Mucosa of descending colon (tissue), 3 donors: ENCODE results near the gene C1orf210. TPM values are rescaled to one million over a fixed set of nuclear protein-coding genes. Genes with fewer than 3 reads are reported as not detected.

Experiments used
- ATAC-seq: fragments of 200-7000 bp; cut with Tn5 transposase; one replicate; pipeline ENCODE4 v1.9.1; 2020; ENCODE audit warnings: mild to moderate bottlenecking, moderate library complexity
- DNase-seq, 3 donors: peaks; one replicate each; pipeline ENCODE4 v3.0.0-alpha.2; 2020
- H3K36me3 ChIP-seq: fragments of 200-600 bp; one replicate; pipeline ENCODE4 v1.8.0; 2021; ENCODE audit warnings: low read depth, mild to moderate bottlenecking
- H3K4me1 ChIP-seq: fragments of 200-600 bp; one replicate; pipeline ENCODE4 v1.8.0; 2021; ENCODE audit warnings: low read depth, mild to moderate bottlenecking
- H3K4me3 ChIP-seq: fragments of 200-600 bp; one replicate; pipeline ENCODE4 v1.8.0; 2021; ENCODE audit warnings: mild to moderate bottlenecking
- H3K9me3 ChIP-seq: fragments of 200-600 bp; one replicate; pipeline ENCODE4 v1.8.0; 2021; ENCODE audit warnings: mild to moderate bottlenecking
- intact Hi-C, 2 donors: fragments of 100-400 bp; cut with DNase I in 1 of 2; cut with micrococcal nuclease in 1 of 2; formaldehyde crosslinking; loops; one replicate each; pipeline versions ENCODE4 v1.11.0 to v1.11.1; 2022; cut with DNase I, micrococcal nuclease
- total RNA-seq, 3 donors: library from RNA; stranded (reverse); fragmentation: NEBNext Ultra II Directional in 2 of 3; extraction: Animal tissue kit (Norgen Biotek cat#: 25700) in 2 of 3; gene quantifications; one replicate each; pipeline versions ENCODE4 v1.2.1 to v1.2.4, GENCODE V29; 2021 to 2023
- TF ChIP-seq, protein P1 (sequence below): fragments of 200-600 bp; IDR thresholded peaks from one replicate; pipeline ENCODE4 v1.8.0; 2022; ENCODE audit warnings: antibody characterized with exemption, mild to moderate bottlenecking
- donor health status: DM: no; HTN: no; CAD: no; lungs with moderate emphysema.
- donor health status: DM: no; HTN: no; CAD: no.
- donor health status: DM: no; HTN: yes; CAD: no.

Gene C1orf210
- total RNA-seq, 3 donors from 2014 or later, result 33.1 to 102 (median 63.3) TPM

DNA sequence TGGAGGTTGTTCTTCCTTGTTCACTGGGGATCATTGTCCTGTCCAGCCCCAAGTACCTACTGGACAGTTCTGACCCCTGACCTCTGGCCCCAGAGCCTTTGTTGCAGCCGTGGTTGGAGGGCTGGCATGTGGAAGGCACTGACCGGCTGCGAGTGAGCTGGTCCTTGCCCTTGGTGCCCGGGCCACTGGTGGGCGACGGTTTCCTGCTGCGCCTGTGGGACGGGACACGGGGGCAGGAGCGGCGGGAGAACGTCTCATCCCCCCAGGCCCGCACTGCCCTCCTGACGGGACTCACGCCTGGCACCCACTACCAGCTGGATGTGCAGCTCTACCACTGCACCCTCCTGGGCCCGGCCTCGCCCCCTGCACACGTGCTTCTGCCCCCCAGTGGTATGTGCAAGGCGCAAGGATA, 26.8 kb upstream of the C1orf210 start:
- H3K4me1 ChIP-seq, result peaks cover 6% of the 10 kb centered on the region
- peak in 1 of 3 donors; percentile 48 for DNase-seq
- intact Hi-C loops, result no loop called here
- H3K36me3 ChIP-seq, result no peaks in the 10 kb centered on the region
- H3K4me3 ChIP-seq, result no peak overlapping the region
- no peaks in the 10 kb centered on the region for H3K9me3 ChIP-seq
- TF ChIP-seq, protein P1, sequence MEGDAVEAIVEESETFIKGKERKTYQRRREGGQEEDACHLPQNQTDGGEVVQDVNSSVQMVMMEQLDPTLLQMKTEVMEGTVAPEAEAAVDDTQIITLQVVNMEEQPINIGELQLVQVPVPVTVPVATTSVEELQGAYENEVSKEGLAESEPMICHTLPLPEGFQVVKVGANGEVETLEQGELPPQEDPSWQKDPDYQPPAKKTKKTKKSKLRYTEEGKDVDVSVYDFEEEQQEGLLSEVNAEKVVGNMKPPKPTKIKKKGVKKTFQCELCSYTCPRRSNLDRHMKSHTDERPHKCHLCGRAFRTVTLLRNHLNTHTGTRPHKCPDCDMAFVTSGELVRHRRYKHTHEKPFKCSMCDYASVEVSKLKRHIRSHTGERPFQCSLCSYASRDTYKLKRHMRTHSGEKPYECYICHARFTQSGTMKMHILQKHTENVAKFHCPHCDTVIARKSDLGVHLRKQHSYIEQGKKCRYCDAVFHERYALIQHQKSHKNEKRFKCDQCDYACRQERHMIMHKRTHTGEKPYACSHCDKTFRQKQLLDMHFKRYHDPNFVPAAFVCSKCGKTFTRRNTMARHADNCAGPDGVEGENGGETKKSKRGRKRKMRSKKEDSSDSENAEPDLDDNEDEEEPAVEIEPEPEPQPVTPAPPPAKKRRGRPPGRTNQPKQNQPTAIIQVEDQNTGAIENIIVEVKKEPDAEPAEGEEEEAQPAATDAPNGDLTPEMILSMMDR, result no peak
- no peak for ATAC-seq

DNA sequence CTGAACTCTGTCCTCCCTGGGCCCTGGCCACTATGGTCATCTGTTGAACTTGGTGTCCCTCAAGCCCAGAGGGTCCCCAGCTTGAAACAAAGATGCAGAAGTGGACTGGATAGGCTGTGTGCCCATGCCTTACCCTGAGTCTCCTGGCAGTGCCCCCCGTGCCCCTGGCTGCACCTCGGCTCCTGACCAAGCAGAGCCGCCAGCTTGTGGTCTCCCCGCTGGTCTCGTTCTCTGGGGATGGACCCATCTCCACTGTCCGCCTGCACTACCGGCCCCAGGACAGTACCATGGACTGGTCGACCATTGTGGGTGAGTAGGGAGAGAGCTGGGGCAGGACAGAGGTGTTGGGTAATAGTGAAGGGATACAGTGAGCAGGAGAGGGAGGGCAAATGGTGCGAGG, 26.1 kb upstream of the C1orf210 start:
- peak in 1 of 3 donors; percentile 29 for DNase-seq

DNA sequence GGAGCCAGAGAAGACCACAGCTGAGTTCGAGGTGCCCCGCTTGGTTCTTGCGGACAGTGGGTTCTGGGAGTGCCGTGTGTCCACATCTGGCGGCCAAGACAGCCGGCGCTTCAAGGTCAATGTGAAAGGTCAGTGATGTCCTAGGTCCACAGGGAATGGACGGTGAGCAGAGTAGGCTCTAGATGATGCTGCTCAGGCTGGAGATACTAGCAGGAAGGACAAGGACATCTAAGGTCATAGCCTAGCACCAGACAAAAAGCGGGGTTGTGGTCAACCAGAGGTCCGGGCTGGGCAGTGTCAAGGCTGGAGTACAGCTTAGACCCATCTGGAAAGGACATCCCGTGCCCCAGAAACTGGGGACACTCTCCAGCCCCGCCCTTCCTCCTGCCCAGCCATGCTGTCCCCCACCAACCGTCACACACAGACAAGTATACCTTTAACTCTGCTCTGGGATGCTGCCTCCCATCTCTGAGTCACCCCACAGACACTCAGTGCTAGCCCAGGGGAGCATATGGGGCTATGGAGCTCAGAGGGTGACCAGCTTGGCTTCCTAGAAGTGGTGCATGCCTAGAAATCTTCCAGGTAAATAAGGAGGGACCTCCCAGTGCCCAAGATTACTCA, 24.1 kb upstream of the C1orf210 start:
- Histone ChIP-seq H3K4me1 (peaks cover 6% of the 10 kb centered on the region), H3K4me3 (no peak overlapping the region), H3K9me3 (no peaks in the 10 kb centered on the region), H3K36me3 (no peaks in the 10 kb centered on the region)
- TF ChIP-seq, protein P1, result no peak
- DNase-seq (peak in 1 of 3 donors; percentile 8), ATAC-seq (no peak)
- intact Hi-C loops, result no loop called here

More for the DNA sequence above, 26.1 kb upstream of the C1orf210 start:
- intact Hi-C loops, result no loop called here
- H3K36me3 ChIP-seq, result no peaks in the 10 kb centered on the region
- no peaks in the 10 kb centered on the region for H3K9me3 ChIP-seq
- H3K4me3 ChIP-seq, result no peak overlapping the region
- ATAC-seq, result no peak
- H3K4me1 ChIP-seq, result peaks cover 6% of the 10 kb centered on the region
- TF ChIP-seq, protein P1, result no peak

DNA sequence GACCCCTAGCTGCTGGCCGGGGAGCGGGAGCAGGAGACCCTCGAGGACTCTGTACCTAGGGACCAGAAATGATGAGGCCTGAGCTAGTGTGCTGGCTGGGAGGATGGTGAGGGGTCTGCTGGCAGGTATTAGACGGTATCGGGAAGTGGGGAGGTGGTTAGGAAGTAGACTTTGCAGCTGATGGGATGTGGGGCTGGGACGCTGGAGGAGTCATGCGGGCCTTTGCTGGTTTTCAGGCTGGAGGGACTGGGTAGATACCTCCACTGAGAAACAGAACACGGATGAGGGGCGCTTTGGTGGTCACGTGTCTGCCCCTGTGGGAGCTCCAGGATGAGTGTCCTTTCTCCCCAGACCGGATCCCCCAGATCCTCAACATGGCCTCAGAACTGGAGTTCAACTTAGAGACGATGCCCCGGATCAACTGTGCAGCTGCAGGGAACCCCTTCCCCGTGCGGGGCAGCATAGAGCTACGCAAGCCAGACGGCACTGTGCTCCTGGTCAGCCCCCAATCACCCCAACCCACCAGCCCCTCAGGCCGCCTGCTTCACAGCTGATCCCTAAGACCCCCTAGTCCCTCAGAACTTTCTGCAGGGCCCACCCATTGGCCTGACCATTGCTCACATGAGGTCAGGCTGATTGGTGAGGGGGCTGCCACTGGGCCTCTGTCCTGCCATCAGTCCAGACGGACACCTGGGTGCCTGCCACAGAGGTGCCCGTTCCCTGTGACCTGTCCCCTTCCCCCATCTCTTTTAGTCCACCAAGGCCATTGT, 23.4 kb upstream of the C1orf210 start:
- peaks cover 7% of the 10 kb centered on the region for H3K4me1 ChIP-seq
- H3K4me3 ChIP-seq, result no peak overlapping the region
- intact Hi-C loops, result no loop called here
- ATAC-seq, result no peak
- DNase-seq, result peak in 1 of 3 donors; percentile 25
- no peaks in the 10 kb centered on the region for H3K9me3 ChIP-seq
- no peaks in the 10 kb centered on the region for H3K36me3 ChIP-seq
- TF ChIP-seq, protein P1, result no peak

DNA sequence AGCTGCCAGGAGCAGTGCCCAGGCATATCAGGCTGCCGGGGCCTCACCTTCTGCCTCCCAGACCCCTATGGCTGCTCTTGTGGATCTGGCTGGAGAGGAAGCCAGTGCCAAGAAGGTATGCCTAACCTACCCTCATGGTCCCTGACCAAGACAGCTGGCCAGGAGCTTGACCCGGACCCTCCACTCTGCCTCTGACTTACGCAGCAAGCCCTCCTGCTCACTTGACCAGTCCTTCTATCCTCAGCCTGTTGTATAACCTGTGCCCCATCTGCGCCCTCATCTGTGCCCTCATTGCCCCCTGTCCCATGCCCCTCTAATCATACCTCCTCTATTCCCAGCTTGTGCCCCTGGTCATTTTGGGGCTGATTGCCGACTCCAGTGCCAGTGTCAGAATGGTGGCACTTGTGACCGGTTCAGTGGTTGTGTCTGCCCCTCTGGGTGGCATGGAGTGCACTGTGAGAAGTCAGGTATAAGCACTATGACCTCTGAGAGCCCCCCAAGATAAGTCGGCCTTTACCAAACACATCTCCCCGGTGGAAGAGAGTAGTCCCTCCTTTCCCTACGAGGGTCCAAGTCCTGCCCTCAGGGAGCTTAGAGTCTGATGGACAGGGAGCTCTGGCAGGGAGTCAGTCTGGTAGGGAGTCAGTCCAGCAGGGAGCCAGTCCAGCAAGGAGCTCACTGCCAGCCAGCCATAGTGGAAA, 22.2 kb upstream of the C1orf210 start:
- DNase-seq (peak in 1 of 3 donors; percentile 32), ATAC-seq (no peak)
- Histone ChIP-seq H3K9me3 (no peaks in the 10 kb centered on the region), H3K4me3 (no peak overlapping the region), H3K4me1 (peaks cover 13% of the 10 kb centered on the region), H3K36me3 (no peaks in the 10 kb centered on the region)
- intact Hi-C loops, result no loop called here
- TF ChIP-seq, protein P1, result no peak
